Uterus (tissue), 2 donors: ENCODE data around the gene SLC28A3.
"Not testable (repeated sequence)": the region's sequence is repeated elsewhere in the genome, so short reads cannot be mapped to it uniquely, and the experiment has no call there.

ENCODE experiments used
- POLR2A ChIP-seq, 2 donors: fragments of 450-650 bp; IDR thresholded peaks; one replicate each; pipeline ENCODE4 v1.6.1; 2016; ENCODE audit warnings: antibody characterized with exemption in 2 of 2, mild to moderate bottlenecking in 1 of 2, moderate library complexity in 1 of 2
- TF ChIP-seq, protein P1 (sequence below), 4 experiments: fragments of 200-600 bp in 2 of 4; fragments of 450-650 bp in 2 of 4; sonication (generic) in 2 of 4; IDR thresholded peaks; one replicate each; pipeline ENCODE4 v1.5.1; 2016 to 2019; ENCODE audit warnings: antibody characterized with exemption in 4 of 4, mild to moderate bottlenecking in 2 of 4, moderate library complexity in 1 of 4

DNA sequence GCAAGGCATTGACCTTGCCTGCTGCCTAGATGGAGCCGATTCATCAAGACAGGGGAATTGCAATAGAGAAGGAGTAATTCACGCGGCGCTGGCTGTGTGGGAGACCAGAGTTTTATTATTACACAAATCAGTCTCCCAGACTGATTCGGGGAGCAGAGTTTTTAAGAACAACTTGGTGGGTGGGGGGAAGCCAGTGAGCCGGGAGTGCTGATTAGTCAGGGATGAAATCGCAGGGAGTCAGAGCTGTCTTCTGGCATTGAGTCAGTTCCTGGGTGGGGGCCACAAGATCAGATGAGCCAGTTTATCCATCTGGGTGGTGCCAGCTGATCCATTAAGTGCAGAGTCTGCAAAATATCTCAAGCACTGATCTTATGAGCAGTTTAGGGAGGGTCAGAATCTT lies 49.7 kb upstream of the SLC28A3 start:
- TF ChIP-seq, protein P1, sequence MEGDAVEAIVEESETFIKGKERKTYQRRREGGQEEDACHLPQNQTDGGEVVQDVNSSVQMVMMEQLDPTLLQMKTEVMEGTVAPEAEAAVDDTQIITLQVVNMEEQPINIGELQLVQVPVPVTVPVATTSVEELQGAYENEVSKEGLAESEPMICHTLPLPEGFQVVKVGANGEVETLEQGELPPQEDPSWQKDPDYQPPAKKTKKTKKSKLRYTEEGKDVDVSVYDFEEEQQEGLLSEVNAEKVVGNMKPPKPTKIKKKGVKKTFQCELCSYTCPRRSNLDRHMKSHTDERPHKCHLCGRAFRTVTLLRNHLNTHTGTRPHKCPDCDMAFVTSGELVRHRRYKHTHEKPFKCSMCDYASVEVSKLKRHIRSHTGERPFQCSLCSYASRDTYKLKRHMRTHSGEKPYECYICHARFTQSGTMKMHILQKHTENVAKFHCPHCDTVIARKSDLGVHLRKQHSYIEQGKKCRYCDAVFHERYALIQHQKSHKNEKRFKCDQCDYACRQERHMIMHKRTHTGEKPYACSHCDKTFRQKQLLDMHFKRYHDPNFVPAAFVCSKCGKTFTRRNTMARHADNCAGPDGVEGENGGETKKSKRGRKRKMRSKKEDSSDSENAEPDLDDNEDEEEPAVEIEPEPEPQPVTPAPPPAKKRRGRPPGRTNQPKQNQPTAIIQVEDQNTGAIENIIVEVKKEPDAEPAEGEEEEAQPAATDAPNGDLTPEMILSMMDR (IDR thresholded peaks at IDR 0.05), result not testable (repeated sequence)
- TF ChIP-seq POLR2A (IDR thresholded peaks at IDR 0.05), result not testable (repeated sequence)
